Esophagus mucosa (tissue), 1 donor: Measurements from ENCODE around the gene SAFB. TPM values are rescaled to one million over a fixed set of nuclear protein-coding genes. Genes with fewer than 3 reads are reported as not detected.
"Not testable (repeated sequence)": the region's sequence is repeated elsewhere in the genome, so short reads cannot be mapped to it uniquely, and the experiment has no call there.

ENCODE experiments used
- ATAC-seq: fragments of 200-7000 bp; cut with Tn5 transposase; one replicate; pipeline ENCODE4 v1.9.1; 2020
- total RNA-seq: library from RNA; stranded (reverse); gene quantifications from one replicate; pipeline ENCODE4 v1.2.4, GENCODE V29; 2023
- donor health status: DM: yes; HTN: yes; CAD: no.

Gene SAFB
- total RNA-seq, 1 donor from 2014 or later = 35.5 TPM

DNA sequence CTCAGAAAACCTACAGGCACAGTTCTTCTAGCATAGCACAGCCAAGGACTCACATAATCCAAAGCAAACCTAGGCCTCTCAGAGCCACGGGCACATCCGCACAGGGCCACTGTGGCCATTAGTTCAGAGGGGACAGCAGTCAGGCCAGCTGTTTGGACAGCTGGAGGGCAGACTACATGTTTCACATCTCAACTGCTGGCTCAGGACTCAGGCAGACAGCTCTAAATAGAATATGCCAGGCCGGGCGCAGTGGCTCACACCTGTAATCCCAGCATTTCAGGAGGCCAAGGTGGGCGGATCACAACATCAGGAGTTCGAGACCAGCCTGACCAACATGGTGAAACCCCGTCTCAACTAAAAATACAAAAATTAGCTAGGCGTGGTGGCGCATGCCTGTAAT is 27.1 kb upstream of the SAFB start:
- ATAC-seq = no peak

DNA sequence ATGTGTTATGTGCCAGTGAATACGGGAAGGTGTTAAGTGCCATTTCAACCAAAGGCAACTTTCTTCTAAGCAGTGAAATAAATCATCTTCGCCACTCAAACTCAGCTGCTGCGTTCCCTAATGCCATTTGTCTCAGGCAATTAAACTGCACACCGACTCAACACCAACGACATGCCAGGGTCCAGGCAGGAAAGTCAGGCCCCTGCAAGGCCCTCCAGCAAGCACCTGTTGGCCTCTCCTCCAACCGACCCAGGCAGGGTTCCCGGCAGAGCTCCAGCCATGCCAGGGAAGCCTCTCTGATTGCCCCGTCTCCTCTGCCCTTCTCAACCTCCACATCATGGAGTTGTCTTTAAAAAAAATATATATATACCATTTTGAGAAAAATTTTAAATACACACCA is 22.1 kb upstream of the SAFB start:
- no peak for ATAC-seq

DNA sequence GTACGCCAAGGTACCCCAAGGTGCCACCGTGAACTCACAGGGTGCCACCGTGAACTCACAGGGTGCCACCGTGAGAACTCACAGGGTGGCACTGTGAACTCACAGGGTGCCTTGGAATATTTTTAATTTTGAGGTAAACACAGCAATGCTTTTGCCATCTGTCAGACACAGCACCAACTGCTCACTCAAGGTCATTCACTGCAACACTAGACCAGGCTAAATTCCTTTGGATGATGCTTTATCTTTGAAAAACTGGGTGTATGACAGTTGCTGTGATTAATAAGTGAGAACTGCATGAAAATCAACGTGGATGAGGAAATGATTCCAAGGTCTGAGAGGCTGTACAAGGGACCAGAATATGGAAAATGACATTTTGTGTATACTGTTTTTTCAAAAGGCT is 19.3 kb upstream of the SAFB start:
- no peak for ATAC-seq

DNA sequence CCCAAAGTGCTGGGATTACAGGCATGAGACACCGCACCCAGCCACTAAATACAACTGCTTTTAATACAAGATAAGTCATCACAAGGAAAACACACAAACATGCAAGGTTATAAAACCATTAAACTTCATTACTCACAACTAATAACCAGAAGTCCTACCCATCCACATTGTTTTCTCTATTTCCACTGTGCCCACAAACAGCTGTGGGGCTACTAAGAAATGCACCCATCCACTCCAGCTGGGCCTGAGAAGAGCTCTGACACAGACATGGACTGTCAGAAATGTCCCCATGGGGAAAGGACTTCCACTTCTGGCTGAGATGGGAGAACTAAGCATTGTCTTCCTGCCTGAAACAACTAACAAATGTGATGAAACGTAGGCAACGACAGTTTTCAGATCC is 17.5 kb upstream of the SAFB start:
- ATAC-seq = no peak

DNA sequence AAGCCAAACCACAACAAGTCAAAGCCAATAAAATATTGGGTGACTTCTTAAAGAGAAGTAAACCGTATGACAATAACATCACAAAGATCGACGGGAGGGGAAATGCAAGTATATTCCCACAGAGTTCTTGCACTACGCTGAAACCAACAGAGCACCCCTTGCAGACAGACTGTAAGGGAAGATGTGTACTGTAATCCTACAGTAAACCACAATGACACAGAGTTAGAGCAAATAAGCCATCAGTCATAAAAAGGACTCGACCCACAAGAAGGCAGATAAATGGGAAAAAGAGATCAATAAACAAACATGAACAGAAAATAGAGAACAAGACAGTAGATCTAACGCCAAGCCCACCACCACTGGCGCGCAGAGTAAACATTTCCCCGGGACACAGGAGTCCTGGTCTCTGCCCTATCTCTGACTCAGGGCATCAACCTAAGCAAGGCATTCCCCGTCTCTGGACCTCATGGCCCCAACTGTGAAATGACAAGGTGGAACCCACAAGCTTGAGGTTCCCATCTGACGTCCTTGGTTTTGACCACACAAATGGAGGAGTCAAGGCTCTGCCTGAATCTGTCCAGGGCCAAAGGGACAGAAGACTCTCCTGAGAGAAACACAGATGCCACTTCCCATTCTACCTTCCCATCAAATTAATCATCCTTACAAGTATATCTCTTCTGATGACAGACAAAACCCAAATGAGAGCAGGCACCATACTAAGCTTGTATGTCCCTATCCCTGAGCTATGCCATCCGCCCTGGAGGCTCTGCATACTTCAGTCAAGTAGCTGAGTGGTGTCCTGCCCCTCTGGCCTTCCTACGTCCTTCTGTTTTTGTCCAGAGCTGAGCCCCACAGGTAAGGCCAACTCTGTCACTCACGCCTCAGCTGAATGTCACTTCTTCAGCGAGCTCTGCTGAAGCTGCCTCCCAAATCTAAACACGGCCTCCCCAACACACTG is 15.3 kb upstream of the SAFB start:
- no peak for ATAC-seq

DNA sequence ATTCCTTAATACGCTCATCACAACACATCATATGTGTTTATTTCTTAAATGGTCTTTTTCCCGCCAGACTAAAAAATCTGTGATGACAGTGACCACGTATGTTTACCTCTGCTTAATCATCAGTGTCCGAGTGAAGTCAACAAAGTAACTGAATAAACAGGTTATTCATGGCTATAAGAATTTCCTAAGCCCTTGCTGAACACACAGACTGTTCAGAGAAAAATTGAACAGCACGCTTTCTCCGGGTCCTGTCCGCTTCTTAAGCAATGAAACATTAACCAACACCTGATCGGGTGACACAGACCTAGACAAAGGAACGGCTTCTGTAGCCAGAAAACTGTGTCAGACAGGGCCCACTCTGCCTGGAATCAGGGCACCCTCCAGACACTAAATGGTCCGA is 14.6 kb upstream of the SAFB start:
- no peak for ATAC-seq

DNA sequence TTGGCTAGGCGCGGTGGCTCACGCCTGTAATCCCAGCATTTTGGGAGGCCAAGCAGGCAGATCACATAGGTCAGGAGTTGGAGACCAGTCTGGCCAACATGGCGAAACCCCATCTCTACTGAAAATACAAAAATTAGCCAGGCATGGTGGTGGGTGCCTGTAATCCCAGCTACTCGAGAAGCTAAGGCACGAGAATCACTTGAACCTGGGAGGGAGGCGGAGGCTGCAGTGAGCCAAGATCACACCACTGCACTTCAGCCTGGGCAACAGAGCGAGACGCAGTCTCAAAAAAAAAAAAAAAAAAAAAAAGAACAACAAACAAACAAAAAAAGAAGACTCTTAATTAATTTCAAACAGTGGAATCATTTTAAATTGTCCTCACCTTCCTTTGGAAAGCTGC is 14.1 kb upstream of the SAFB start:
- not testable (repeated sequence) for ATAC-seq

DNA sequence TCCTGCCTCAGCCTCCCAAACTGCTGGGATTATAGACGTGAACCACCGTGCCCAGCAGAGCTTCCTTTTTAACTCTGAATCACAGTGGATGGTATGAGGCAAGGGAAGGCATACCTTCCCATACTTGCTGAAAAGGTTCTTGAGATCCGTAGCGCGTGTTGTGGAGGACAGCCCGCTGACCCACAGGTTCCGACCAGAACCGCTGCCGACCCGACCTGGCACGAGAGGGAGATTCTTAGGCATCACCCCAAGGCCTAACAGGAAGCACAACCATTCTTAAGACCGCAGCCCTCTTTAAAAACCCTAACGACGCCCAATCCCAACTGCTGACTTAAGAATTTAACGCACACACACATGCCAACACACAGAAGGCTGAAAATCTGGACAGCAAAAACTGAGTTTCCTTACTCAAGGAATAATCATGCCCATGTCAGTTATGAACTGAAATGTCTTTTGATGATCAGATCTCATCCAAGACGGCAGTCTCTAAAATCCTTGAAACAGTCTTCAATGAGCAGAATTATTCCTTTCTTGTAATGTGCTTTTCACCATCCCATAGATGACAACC is 12.9 kb upstream of the SAFB start:
- ATAC-seq = no peak

DNA sequence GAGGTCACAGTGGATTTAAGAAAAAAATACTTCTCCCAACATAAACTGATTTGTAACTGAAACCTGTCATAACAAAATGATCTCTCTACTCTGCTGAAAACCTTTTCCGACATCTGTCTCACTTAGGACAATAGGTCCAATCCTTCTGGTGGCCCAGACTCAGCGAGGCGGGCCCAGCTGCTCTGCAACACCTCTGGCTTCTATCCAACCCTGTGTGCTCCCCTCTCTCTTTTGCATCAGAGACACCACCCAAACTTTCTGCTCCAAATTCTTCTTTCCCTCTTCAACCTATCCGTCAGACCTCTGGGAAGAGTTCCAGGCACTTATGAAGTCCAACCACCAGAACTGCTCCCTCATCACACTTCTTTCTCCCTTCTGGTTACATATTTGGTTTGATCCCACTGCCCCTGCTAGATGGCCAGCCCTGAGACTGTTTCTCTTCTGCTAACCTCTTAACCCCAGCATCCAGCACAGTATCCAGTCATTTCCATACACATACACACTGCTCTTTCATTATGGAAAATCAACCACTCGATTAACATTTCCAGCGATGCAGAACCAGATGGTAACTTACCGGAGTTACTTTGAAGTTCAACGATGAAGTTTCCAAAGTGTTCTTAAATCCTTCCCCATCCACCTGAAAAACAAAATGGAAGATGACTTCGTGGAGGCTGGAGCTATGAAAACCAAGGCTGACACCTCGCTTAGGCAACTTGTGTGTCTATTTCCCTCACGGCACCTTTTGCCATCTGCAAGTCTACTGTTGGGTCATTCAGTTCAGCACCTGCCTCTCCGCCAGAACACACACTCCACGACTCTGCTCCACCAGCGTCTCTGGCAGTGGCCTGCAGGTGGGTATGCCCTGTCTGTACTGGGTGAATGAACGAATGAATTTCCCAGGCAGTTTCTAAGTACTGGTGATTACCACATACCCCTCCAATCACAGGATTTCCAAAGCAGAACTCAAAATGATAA is 9.7 kb upstream of the SAFB start:
- no peak for ATAC-seq

DNA sequence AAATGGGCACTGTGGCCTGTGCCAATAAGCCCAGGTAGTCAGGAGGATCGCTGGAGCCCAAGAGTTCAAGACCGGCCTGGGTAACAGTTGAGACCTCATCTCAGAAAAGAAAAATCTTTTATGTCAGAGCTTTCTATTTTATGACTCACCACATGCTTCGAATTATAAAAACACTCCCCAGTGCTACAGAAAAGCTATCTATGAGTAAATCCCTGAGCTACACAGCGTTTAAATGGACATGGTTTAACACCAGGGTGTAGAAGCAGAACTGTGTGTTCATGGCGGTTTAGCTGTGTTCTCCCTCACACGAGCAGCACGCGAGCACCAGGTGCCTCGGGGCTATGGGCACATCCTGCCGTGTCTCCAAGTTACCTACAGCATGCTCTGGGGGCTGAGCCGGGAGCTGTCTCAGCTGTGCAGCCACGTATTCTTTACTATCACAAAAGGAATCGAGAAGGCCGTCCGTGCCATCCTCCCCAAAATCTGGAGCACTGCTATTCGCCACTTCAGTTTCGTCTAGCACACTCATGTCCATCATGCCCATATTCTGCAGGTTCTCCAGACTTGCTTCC is 7.0 kb upstream of the SAFB start:
- no peak for ATAC-seq

DNA sequence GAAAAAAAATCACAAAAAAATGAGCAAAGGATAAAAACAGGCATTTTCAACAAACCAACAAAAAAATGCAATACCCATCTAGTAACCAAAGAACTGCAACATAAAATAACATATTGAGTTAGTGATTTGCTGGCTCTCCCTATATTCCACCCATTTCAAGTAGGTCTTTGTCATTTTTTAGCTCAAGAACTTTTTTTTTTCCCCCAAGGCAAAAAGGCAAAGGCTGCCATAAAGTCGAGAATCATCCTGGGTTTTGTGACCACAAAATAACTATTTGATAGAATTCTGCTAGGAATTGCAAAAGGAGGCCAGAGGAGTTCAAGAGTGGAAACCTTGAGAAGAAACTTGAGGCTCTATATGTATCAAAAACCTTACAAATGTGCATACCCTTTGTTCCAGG is 5.8 kb upstream of the SAFB start:
- ATAC-seq = no peak

DNA sequence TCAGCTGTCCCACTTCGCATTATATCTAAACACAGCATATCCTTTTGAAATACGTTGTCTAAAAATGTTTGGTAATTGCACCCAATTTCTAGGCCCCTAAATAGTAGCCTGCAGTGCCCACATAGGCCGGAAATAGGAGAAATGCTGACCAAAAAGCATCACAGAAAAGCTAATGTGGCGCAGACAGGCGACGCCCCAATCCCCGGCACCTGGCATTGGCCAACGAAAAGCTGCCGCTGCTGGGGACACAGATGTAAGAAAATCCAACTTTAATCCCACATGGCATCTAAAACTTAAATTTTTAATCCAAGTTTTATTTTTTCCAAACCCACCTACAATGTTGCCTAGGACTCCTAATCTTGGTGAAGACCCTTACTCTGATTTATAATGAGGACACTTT is 4.3 kb upstream of the SAFB start:
- no peak for ATAC-seq

DNA sequence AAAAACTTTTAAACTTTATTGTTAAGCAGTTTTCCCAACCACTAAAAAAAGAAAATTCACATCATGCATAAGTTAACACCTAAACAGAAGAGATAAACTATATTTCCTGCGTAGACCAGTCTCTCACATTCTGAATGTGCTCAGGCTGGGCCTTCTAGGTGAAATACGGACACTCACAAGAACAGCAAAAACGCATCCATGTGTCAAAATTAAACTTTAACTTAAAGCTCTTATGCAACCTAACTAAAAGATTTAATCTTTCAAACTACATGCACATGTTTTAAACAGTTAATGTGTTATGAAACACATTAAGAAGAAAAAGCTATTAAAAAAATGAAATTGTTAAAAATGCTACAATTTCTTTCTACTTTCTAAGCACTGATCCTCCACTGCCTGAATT is 2.9 kb upstream of the SAFB start:
- no peak for ATAC-seq

DNA sequence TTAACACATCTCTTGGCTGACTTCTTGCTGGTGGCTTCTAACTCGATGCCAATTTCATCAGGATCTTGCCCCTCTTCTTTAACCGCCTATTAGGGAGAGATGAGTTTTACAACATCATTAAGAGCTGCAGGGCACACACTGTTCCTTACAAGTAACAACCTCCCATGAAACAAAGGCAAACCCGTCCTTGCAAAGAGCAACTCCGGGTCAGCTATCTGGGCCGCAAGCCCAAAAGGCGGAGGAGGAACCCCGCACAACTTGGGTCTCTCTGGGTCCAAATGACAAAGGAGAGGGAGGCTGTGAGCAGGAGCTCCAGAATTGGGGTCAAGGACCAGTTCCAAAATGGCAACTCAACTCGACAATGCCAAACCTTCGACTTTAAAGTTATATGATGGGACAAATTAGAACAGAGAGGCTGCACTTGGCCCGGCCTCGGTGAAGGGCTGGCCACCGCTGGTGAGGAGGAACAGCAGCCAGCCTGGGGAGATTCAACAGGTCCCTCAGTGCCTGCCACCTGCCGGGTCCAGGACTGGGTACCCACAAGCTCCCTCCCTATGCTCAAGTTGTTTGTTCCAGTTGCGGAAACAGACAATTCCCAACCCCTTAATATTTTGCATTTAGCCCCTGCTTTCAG is 1.5 kb upstream of the SAFB start:
- no peak for ATAC-seq

DNA sequence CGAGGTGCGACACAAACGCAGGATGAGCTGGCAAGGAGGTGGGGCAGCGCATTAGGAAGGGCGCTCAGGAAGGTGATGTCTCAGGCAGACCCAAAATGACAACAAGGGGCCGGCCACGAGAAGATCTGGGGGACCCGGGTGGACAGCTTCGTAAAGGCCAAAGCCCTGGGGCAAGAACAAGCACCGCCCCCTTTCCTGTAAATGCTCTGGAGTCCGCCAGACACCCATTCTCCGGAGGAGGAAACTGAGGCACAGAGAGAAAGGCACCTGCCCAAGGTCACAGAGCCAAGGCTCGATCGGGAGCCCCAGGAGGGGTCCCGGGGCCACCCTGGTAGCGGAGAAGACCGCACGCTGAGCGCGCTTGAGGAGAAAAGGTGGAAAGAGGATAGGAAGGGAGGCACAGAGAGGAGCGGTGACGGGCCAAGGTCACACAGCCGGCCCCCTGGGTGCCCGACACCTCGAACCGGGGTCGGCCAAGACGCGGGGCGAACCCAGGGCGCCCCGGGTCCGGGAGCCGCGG is 878 bp upstream of the SAFB start:
- ATAC-seq = no peak

DNA sequence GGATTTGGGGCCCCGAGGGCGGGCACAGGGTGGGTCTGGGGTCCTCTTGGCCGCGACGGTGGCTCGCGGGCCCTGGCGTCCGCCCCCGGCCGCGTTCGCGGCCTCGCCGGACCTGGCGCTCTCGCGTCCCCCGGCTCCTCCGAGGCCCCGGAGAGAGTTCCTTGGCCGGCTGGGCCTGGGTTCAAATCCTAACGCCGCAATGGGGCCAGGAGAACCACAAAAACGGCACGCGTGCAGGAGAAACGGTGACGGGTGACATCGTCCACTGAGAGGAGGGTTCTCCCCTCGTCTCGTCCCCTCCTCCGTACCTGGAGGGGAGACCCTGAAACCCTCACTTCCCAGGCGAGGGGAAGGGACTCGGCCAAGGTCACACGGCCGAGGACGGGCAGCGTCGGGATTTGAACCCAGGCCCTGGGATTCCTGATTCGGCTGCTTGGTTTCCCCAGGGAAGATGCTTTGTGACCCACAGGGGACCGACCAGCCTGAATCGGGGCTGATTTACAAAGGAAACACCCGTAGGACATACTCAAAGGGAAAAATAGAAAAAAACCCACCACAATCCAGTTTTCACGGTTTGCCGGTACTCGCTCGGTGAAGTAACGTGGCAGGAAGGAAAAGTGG is 624 bp downstream of the SAFB start:
- no peak for ATAC-seq

DNA sequence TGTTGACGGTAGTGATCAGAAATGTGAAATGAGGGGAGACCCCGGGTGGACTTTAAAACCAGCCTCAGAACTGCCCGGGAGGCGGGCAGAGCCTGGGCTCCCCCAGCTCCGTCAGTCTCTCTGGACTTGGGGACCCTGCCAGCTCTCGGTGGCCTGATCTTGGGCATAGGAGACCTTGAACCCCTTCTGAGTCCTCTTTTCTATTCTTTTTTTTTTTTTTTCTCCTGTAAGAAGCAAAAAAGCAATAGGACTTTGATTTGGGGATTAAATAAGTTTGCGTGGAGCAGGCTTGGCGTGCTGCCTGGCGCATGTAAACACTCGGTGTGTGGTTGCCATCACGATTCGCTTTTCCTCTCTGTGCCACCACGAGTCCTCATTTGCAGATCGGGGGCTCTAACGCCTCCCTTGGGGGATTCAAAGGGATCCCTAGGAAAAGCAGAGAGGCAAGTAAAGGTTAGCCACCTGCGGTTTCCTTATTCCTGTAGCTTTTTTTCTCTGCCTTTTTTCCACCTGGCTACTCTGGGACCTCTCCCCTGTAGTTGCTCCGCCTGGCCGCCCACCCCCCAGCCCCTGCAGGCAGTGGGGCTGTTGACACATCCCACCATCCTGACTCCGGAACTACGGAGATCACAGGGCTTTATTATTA is 1.3 kb downstream of the SAFB start:
- ATAC-seq = no peak

DNA sequence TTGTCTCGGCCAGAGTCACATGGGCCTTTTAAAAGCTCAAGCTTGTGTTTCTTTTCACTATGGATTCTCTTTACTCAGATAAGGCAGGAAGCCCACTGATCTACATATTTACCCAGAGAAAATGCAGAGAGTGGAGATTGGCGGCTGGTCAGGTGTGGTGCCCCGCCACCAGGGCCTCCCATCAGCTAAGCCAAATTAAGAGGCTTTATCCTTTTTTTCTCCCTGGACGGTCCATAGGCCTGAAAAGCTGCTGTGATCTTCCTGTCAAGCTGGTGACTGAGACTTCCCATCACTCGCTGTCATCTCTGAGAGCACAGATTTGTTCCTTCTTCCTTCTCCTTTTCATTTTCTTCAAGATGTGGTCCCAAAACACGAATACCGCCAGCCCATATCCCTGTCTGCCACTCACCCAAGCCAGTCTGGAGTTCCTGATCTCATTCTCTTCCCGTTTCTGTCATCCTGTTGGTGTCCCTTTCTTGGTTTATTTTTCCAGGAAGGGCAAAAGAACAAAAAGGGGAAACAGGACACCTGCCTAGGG is 1.9 kb downstream of the SAFB start:
- ATAC-seq = no peak

DNA sequence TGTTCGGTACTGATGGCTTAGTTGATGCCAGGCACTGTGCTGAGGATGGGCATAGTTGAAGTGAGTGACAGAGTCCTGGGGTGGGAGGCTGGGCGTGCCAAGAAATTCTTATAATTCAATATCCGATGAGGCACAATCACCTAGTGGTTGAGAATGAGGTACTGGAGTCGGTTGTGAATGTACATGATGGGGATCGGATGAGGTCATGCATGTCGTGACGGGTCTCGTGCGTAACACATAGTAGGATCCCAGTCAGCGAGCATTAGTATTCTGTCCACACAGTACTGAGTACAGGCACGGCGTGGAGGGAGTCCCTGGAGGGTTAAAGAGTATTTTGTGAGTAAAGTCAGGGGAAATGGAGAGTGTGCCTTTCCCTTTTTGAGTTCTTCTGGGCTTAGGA is 2.8 kb downstream of the SAFB start:
- ATAC-seq = no peak

DNA sequence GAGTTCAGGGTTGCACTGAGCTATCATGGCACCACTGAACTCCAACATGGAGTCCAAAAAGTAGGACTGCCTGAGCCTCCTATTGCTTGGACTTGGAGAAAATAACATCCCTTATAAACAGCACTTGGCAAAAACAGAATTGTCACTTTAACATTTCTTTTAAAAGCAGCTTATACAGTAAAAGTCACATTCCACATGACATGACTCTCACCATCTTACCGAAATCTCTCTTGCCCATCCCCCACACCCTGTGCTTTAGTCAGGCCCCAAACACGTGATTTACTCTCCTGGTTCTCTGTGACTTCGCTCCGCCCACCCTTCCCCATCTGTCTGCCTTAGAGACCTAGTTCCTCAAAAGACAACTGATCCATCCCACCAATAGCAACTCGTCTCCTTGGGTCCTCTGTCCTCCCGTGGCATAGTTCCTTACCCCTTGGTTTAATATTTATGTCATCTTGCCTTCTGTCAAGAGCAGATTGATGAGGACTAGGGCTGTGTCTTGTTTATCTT is 4.6 kb downstream of the SAFB start:
- no peak for ATAC-seq

DNA sequence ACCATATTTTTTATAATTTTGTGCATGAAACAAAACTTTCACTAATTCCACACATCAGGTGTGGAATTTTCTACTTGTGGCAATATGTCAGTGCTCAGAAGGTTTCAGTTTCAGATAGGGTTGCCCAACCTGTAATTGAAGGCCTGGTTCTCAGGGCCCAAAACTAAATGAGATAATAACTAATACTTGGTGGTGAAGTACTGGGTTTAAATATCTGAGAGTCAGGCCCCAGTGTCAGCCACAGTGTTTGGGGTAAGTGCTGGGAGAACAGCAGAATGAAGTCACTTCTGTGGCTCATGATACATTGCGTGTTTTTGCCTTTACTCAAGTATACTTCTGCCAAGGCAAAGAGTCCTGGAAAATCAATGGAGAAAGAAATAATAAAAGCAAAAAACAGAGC is 5.6 kb downstream of the SAFB start:
- no peak for ATAC-seq
